Spleen (tissue), 7 donors: ENCODE data around the gene TMEM175.

ENCODE experiments used
- CTCF ChIP-seq, 11 experiments: fragments of 200-600 bp in 7 of 11; fragments of 450-650 bp in 4 of 11; sonication (generic) in 4 of 11; IDR thresholded peaks in 8 of 11; conservative IDR thresholded peaks in 3 of 11; 1 replicate in 7 of 11; 2 replicates in 4 of 11; pipeline versions ENCODE4 v1.4.0 to v1.8.0; 2016 to 2021; ENCODE audit warnings: antibody characterized with exemption in 11 of 11, inconsistent platforms in 4 of 11, mild to moderate bottlenecking in 1 of 11
- POLR2A ChIP-seq, 3 donors: fragments of 450-650 bp; IDR thresholded peaks; one replicate each; pipeline ENCODE4 v1.5.1; 2017; ENCODE audit warnings: antibody characterized with exemption in 3 of 3, mild to moderate bottlenecking in 1 of 3
- POLR2AphosphoS5 ChIP-seq, 3 donors: sonication (generic); formaldehyde crosslinking; IDR thresholded peaks; one replicate each; pipeline ENCODE4 v1.5.1; 2017; ENCODE audit warnings: antibody characterized with exemption in 3 of 3
- donor health status: DM: no; HTN: no; CAD: no; lungs with moderate emphysema.
- donor health status: DM: no; HTN: no; CAD: no.
- donor health status: DM: no; HTN: no; CAD: no.

- no peak for TF ChIP-seq POLR2AphosphoS5 (IDR thresholded peaks at IDR 0.05)
- TF ChIP-seq CTCF (IDR thresholded peaks at IDR 0.05 in 8 of 11, conservative IDR thresholded peaks at IDR 0.05 in 3 of 11) = no peak
- TF ChIP-seq POLR2A (IDR thresholded peaks at IDR 0.05) = no peak
Observed at GRCh38 chr4:884259-884658, 48.0 kb upstream of the TMEM175 start.
